Mucosa of descending colon (tissue), 3 donors: ENCODE data around the gene CRYGS. TPM values are rescaled to one million over a fixed set of nuclear protein-coding genes. Genes with fewer than 3 reads are reported as not detected.

ENCODE experiments used
- ATAC-seq: fragments of 200-7000 bp; cut with Tn5 transposase; one replicate; pipeline ENCODE4 v1.9.1; 2020; ENCODE audit warnings: mild to moderate bottlenecking, moderate library complexity
- DNase-seq, 3 donors: peaks; one replicate each; pipeline ENCODE4 v3.0.0-alpha.2; 2020
- H3K36me3 ChIP-seq: fragments of 200-600 bp; one replicate; pipeline ENCODE4 v1.8.0; 2021; ENCODE audit warnings: low read depth, mild to moderate bottlenecking
- H3K4me1 ChIP-seq: fragments of 200-600 bp; one replicate; pipeline ENCODE4 v1.8.0; 2021; ENCODE audit warnings: low read depth, mild to moderate bottlenecking
- H3K4me3 ChIP-seq: fragments of 200-600 bp; one replicate; pipeline ENCODE4 v1.8.0; 2021; ENCODE audit warnings: mild to moderate bottlenecking
- H3K9me3 ChIP-seq: fragments of 200-600 bp; one replicate; pipeline ENCODE4 v1.8.0; 2021; ENCODE audit warnings: mild to moderate bottlenecking
- CTCF ChIP-seq: fragments of 200-600 bp; IDR thresholded peaks from one replicate; pipeline ENCODE4 v1.8.0; 2022; ENCODE audit warnings: antibody characterized with exemption, mild to moderate bottlenecking
- intact Hi-C, 2 donors: fragments of 100-400 bp; cut with DNase I in 1 of 2; cut with micrococcal nuclease in 1 of 2; formaldehyde crosslinking; loops; one replicate each; pipeline versions ENCODE4 v1.11.0 to v1.11.1; 2022; cut with DNase I, micrococcal nuclease
- total RNA-seq, 3 donors: library from RNA; stranded (reverse); fragmentation: NEBNext Ultra II Directional in 2 of 3; extraction: Animal tissue kit (Norgen Biotek cat#: 25700) in 2 of 3; gene quantifications; one replicate each; pipeline versions ENCODE4 v1.2.1 to v1.2.4, GENCODE V29; 2021 to 2023
- donor health status: DM: no; HTN: no; CAD: no; lungs with moderate emphysema.
- donor health status: DM: no; HTN: no; CAD: no.
- donor health status: DM: no; HTN: yes; CAD: no.

CRYGS gene
- total RNA-seq, 3 donors from 2014 or later, result 3.2 to 3.9 (median 3.8) TPM

DNA sequence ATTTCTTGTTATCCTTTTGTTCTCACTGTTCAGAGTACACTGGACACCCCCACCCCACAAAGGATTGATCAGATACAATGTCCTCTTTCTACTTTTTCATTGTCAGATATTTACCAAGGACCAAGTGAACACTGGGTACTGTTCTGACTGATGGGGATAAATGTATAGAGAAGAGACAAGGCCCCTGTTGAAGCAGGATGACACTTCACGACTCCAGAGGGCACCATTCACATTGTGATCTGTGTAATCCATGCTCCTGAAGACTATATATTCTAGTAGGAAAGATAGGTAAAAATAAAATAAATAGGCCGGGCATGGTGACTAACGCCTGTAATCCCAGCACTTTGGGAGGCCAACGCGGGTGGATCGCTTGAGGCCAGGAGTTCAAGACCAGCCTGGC is 7.2 kb upstream of the CRYGS start:
- intact Hi-C loops, result no loop called here
- no peak for TF ChIP-seq CTCF
- DNase-seq, result no peak

DNA sequence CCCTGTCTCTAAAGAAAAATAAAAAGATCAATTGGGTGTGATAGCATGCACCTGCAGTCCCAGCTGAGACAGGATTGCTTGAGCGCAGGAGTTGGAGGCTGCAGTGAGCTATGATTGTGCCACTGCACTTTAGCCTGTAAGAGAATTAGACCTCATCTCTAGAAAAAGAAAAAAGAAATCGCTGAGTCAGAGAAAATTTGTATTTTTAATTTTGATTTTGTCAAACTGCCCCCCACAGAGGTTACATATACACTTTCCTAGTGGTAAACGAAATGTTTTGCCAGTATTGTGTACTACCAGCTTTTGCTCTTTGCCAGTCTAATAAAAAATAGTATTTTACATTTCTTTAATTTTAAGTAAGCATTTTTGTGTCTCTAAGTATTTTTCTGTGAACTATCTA is 5.3 kb upstream of the CRYGS start:
- DNase-seq (no peak), ATAC-seq (no peak)
- Histone ChIP-seq H3K9me3 (no peaks in the 10 kb centered on the region), H3K4me1 (peaks cover 11% of the 10 kb centered on the region), H3K4me3 (no peak overlapping the region), H3K36me3 (no peaks in the 10 kb centered on the region)
- intact Hi-C loops, result loop anchor here in 1 of 2 donors (10.0 kb wide), 1 partner anchor 565 kb away; no protein-coding TSS in a partner anchor
- no peak for TF ChIP-seq CTCF

More for the DNA sequence above, 7.2 kb upstream of the CRYGS start:
- no peak overlapping the region for H3K4me3 ChIP-seq
- no peaks in the 10 kb centered on the region for H3K9me3 ChIP-seq
- H3K4me1 ChIP-seq, result peaks cover 11% of the 10 kb centered on the region
- no peaks in the 10 kb centered on the region for H3K36me3 ChIP-seq
- peak; percentile 27 for ATAC-seq

DNA sequence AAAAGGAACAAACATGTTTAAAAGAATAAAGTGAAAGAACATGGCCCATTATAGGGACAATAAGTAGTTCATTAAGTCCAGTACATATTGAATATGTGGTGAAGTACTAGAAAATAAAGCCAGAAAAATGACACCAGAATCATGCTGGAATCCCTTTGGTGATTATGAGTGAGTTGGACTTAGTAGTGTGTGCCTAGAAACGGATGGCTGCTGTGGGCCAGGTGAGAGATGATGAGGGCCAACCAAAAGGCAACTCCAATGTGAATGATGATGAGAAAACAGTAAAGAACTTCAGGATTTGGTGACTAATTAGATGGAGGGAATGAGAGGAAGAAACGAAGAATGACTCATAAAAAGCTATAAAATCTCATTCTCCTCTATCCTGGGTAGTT is 3.3 kb downstream of the CRYGS start:
- ATAC-seq (no peak), DNase-seq (no peak)
- TF ChIP-seq CTCF, result peak; percentile 2
- Histone ChIP-seq H3K4me1 (no peaks in the 10 kb centered on the region), H3K36me3 (no peaks in the 10 kb centered on the region), H3K9me3 (no peaks in the 10 kb centered on the region), H3K4me3 (no peak overlapping the region)
- intact Hi-C loops, result loop anchor here (5.0 to 10.0 kb wide), 4 partner anchors 279 to 559 kb away; no protein-coding TSS in a partner anchor

GRCh38 chr3:186540221-186540834 is 3.9 kb downstream of the CRYGS start:
- TF ChIP-seq CTCF, result peak; percentile 24
- intact Hi-C loops, result loop anchor here (5.0 to 10.0 kb wide), 4 partner anchors 278 to 558 kb away; no protein-coding TSS in a partner anchor
- ATAC-seq, result peak; percentile 96
- H3K4me3 ChIP-seq, result no peak overlapping the region
- H3K9me3 ChIP-seq, result no peaks in the 10 kb centered on the region
- H3K36me3 ChIP-seq, result no peaks in the 10 kb centered on the region
- peak in 2 of 3 donors; percentile 49 to 93 for DNase-seq
- H3K4me1 ChIP-seq, result no peaks in the 10 kb centered on the region

DNA sequence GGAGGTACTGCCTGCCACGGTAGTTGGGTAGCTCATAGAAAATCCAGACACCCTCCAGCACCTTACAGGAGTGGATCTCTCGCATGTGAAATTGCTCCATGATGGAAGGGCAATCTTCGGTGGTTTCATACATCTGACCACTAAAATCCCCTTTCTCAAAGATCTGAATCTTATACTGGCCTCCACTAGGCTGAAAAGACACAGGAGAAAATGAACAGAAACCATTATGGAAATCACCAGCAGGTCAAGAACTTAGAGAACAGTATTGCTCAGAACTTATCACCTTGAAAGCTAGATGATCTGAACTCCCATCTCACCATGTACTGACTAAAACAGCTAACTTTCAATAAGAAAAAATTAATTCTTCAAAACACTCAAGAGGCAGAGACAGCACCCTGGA is 5.4 kb downstream of the CRYGS start:
- intact Hi-C loops, result no loop called here

More for the DNA sequence above, 5.4 kb downstream of the CRYGS start:
- no peak for DNase-seq
- H3K9me3 ChIP-seq, result no peaks in the 10 kb centered on the region
- H3K4me1 ChIP-seq, result no peaks in the 10 kb centered on the region
- ATAC-seq, result no peak
- TF ChIP-seq CTCF, result no peak
- H3K4me3 ChIP-seq, result no peak overlapping the region
- no peaks in the 10 kb centered on the region for H3K36me3 ChIP-seq
